A549 (cell line): ENCODE measurements around the gene HMCN1.

ENCODE experiments used
- CEBPB ChIP-seq, 2 experiments: fragments of >200 bp in 1 of 2; sonication (Bioruptor Twin) in 1 of 2; formaldehyde crosslinking in 1 of 2; IDR thresholded peaks; 2 replicates each; pipeline ENCODE4 v1.6.1; 2012 to 2016
- CTCF ChIP-seq: fragments of >200 bp; sonication (Bioruptor Twin); formaldehyde crosslinking; IDR thresholded peaks from 3 replicates; pipeline ENCODE4 v1.5.1; 2016
- ELK1 ChIP-seq: fragments of 150-350 bp; IDR thresholded peaks from 2 replicates; pipeline ENCODE4 v1.6.1; 2014; ENCODE audit warnings: low read depth, mild to moderate bottlenecking, low read length

GRCh38 chr1:186154651-186155050 lies 420.5 kb downstream of the HMCN1 start:
- TF ChIP-seq CTCF = no peak
- no peak for TF ChIP-seq CEBPB (IDR thresholded peaks at IDR 0.05)
- no peak for TF ChIP-seq ELK1
